ENCODE results near the gene UBQLN4. TPM values are rescaled to one million over a fixed set of nuclear protein-coding genes. Genes with fewer than 3 reads are reported as not detected.

UBQLN4 gene
- total and polyA plus RNA-seq, 4 donors, result 7.4 to 17.8 (median 11.3) TPM

DNA sequence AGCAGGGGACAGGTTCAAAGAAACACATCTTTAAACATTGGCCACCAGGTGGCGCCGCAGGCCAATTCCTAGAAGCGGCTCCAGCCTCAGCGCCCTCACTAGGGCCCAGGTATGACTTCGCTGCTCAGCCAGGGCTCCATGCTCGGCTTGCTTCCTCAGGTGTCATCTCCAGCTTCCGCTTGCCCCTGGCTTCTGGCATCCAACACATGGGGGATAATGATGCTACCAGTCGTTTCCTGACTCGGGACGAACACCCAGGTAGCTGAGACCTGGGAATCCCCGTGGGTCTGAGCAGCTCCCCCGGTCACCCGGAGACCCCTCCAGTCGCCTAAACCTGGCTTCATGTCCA, 37.2 kb upstream of the UBQLN4 start:
- no peak overlapping the region for H3K4me3 ChIP-seq (ENCODE audit: low read depth in 1 of 3, low read length in 3 of 3)
- TF ChIP-seq, protein P1, sequence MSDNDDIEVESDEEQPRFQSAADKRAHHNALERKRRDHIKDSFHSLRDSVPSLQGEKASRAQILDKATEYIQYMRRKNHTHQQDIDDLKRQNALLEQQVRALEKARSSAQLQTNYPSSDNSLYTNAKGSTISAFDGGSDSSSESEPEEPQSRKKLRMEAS (IDR thresholded peaks at IDR 0.05), result no peak
- TF ChIP-seq SP1 (IDR thresholded peaks at IDR 0.05), result no peak
- peak; percentile 93 for TF ChIP-seq RAD21 (IDR thresholded peaks at IDR 0.05)
- TF ChIP-seq, protein P2, sequence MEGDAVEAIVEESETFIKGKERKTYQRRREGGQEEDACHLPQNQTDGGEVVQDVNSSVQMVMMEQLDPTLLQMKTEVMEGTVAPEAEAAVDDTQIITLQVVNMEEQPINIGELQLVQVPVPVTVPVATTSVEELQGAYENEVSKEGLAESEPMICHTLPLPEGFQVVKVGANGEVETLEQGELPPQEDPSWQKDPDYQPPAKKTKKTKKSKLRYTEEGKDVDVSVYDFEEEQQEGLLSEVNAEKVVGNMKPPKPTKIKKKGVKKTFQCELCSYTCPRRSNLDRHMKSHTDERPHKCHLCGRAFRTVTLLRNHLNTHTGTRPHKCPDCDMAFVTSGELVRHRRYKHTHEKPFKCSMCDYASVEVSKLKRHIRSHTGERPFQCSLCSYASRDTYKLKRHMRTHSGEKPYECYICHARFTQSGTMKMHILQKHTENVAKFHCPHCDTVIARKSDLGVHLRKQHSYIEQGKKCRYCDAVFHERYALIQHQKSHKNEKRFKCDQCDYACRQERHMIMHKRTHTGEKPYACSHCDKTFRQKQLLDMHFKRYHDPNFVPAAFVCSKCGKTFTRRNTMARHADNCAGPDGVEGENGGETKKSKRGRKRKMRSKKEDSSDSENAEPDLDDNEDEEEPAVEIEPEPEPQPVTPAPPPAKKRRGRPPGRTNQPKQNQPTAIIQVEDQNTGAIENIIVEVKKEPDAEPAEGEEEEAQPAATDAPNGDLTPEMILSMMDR (IDR thresholded peaks at IDR 0.05; ENCODE audit: low read depth, low read length, missing input control), result peak; percentile 68
- TF ChIP-seq, protein P3, sequence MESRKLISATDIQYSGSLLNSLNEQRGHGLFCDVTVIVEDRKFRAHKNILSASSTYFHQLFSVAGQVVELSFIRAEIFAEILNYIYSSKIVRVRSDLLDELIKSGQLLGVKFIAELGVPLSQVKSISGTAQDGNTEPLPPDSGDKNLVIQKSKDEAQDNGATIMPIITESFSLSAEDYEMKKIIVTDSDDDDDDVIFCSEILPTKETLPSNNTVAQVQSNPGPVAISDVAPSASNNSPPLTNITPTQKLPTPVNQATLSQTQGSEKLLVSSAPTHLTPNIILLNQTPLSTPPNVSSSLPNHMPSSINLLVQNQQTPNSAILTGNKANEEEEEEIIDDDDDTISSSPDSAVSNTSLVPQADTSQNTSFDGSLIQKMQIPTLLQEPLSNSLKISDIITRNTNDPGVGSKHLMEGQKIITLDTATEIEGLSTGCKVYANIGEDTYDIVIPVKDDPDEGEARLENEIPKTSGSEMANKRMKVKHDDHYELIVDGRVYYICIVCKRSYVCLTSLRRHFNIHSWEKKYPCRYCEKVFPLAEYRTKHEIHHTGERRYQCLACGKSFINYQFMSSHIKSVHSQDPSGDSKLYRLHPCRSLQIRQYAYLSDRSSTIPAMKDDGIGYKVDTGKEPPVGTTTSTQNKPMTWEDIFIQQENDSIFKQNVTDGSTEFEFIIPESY (IDR thresholded peaks at IDR 0.05), result no peak
- no peak for TF ChIP-seq HNF4A (conservative IDR thresholded peaks at IDR 0.05)
- TF ChIP-seq FOXA2 (IDR thresholded peaks at IDR 0.05), result no peak
- TF ChIP-seq, protein P4, sequence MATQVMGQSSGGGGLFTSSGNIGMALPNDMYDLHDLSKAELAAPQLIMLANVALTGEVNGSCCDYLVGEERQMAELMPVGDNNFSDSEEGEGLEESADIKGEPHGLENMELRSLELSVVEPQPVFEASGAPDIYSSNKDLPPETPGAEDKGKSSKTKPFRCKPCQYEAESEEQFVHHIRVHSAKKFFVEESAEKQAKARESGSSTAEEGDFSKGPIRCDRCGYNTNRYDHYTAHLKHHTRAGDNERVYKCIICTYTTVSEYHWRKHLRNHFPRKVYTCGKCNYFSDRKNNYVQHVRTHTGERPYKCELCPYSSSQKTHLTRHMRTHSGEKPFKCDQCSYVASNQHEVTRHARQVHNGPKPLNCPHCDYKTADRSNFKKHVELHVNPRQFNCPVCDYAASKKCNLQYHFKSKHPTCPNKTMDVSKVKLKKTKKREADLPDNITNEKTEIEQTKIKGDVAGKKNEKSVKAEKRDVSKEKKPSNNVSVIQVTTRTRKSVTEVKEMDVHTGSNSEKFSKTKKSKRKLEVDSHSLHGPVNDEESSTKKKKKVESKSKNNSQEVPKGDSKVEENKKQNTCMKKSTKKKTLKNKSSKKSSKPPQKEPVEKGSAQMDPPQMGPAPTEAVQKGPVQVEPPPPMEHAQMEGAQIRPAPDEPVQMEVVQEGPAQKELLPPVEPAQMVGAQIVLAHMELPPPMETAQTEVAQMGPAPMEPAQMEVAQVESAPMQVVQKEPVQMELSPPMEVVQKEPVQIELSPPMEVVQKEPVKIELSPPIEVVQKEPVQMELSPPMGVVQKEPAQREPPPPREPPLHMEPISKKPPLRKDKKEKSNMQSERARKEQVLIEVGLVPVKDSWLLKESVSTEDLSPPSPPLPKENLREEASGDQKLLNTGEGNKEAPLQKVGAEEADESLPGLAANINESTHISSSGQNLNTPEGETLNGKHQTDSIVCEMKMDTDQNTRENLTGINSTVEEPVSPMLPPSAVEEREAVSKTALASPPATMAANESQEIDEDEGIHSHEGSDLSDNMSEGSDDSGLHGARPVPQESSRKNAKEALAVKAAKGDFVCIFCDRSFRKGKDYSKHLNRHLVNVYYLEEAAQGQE (IDR thresholded peaks at IDR 0.05), result no peak
- no peak for TF ChIP-seq GABPA (IDR thresholded peaks at IDR 0.05 in 1 of 2, conservative IDR thresholded peaks at IDR 0.05 in 1 of 2)
- no peak for TF ChIP-seq FOXA1 (IDR thresholded peaks at IDR 0.05)
- TF ChIP-seq HNF4G (IDR thresholded peaks at IDR 0.05), result no peak
- peaks cover 0 to 17% (median 9%) of the 10 kb centered on the region in 4 donors for H3K4me1 ChIP-seq (ENCODE audit: control insufficient read depth in 4 of 4, insufficient read depth in 4 of 4, low read length in 3 of 4)
- 41% methylated on average over 14 of the region's 14 CpGs for WGBS
- DNase-seq (ENCODE audit: low spot score), result peak; percentile 89
- H3K36me3 ChIP-seq (ENCODE audit: control insufficient read depth in 4 of 4, insufficient read depth in 3 of 4, low read depth in 1 of 4, low read length in 3 of 4), result no peaks in the 10 kb centered on the region
- no peak overlapping the region for H3K9ac ChIP-seq (ENCODE audit: low read depth in 1 of 2, low read length in 2 of 2)
- H3K27ac ChIP-seq (ENCODE audit: low read depth in 1 of 2, low read length in 2 of 2), result no peak overlapping the region
- no peaks in the 10 kb centered on the region for H3K9me3 ChIP-seq (ENCODE audit: control insufficient read depth in 4 of 4, low read length in 3 of 4)
- H3K27me3 ChIP-seq (ENCODE audit: control insufficient read depth in 4 of 4, insufficient read depth in 4 of 4, low read length in 3 of 4), result no peaks in the 10 kb centered on the region

DNA sequence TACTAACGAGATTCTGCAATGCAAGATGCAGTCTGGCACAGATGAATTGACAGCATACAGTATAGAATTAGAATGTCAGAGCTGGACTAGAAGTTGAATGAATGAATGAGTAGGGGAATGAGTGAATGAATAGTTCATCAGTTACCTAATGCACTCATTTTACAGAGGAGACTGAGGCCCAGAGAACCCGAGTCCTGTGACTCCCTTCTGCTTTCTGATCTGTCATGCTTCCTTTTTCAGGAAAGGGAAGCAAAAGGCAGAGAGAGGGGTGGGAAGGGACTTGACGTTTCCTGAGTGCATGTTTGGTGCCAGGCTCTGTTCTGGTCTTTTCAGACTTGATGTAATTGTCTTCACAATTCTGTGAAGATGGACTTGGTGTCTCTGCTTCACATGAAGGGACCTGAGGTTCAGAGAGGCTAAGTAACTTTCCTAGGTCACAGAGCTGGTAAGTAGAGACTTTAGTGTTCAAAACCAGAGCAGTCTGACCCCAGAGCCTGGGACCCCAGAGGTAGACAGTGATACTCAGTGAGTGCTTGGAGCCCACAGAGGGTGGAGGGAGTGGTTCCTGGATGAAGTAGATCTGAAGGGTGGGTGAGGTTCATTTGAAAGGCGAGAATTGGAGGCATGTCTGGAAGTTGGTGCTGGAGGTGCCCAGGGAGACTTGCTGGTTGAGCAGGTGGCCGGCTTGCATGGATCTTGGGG, 36.7 kb upstream of the UBQLN4 start:
- Histone ChIP-seq H3K4me3 (ENCODE audit: low read depth in 1 of 3, low read length in 3 of 3) (no peak overlapping the region), H3K27ac (ENCODE audit: low read depth in 1 of 2, low read length in 2 of 2) (no peak overlapping the region), H3K4me1 (ENCODE audit: control insufficient read depth in 4 of 4, insufficient read depth in 4 of 4, low read length in 3 of 4) (peaks cover 0 to 17% (median 10%) of the 10 kb centered on the region in 4 donors), H3K36me3 (ENCODE audit: control insufficient read depth in 4 of 4, insufficient read depth in 3 of 4, low read depth in 1 of 4, low read length in 3 of 4) (no peaks in the 10 kb centered on the region), H3K9me3 (ENCODE audit: control insufficient read depth in 4 of 4, low read length in 3 of 4) (no peaks in the 10 kb centered on the region), H3K27me3 (ENCODE audit: control insufficient read depth in 4 of 4, insufficient read depth in 4 of 4, low read length in 3 of 4) (no peaks in the 10 kb centered on the region), H3K9ac (ENCODE audit: low read depth in 1 of 2, low read length in 2 of 2) (no peak overlapping the region)
- 37% methylated on average over 5 of the region's 5 CpGs for WGBS
- DNase-seq (ENCODE audit: low spot score), result no peak
- no peak for TF ChIP-seq HNF4G (IDR thresholded peaks at IDR 0.05)
- TF ChIP-seq TAF1 (conservative IDR thresholded peaks at IDR 0.05), result no peak
- TF ChIP-seq, protein P1 (IDR thresholded peaks at IDR 0.05), result no peak
- TF ChIP-seq RAD21 (IDR thresholded peaks at IDR 0.05), result no peak
- TF ChIP-seq, protein P5, sequence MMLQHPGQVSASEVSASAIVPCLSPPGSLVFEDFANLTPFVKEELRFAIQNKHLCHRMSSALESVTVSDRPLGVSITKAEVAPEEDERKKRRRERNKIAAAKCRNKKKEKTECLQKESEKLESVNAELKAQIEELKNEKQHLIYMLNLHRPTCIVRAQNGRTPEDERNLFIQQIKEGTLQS (IDR thresholded peaks at IDR 0.05), result no peak

Measured in liver (tissue), 9 donors.